NCI-H1930 (cell line): ENCODE data around the gene NF1.
"Not testable (repeated sequence)": the region's sequence is repeated elsewhere in the genome, so short reads cannot be mapped to it uniquely, and the experiment has no call there.

Experiments used
- DNase-seq, 2 experiments: peaks; one replicate each; lab custom pipeline; 2025; lab: John Stamatoyannopoulos, UW

The NF1 gene

GRCh38 chr17:31307640-31308039 lies 212.9 kb downstream of the NF1 start:
- DNase-seq: no peak

- no peak for DNase-seq
These were observed 213.9 kb downstream of the NF1 start for GRCh38 chr17:31308372-31309334.

- no peak for DNase-seq
These were observed 214.8 kb downstream of the NF1 start for GRCh38 chr17:31309556-31309955.

- no peak for DNase-seq
These were observed 215.5 kb downstream of the NF1 start for GRCh38 chr17:31310260-31310659.

GRCh38 chr17:31310886-31311285 lies 216.1 kb downstream of the NF1 start:
- DNase-seq: no peak

- no peak for DNase-seq
These were observed 216.7 kb downstream of the NF1 start for GRCh38 chr17:31311526-31311925.

- DNase-seq: not testable (repeated sequence)
These were observed 217.4 kb downstream of the NF1 start for GRCh38 chr17:31312223-31312622.

GRCh38 chr17:31313982-31314781 lies 219.4 kb downstream of the NF1 start, which contains the start of gene EVI2B:
TSS of gene EVI2B (minus strand) at chr17:31314054. CDS start at chr17:31305609, 8,445 bp downstream.
- no peak for DNase-seq

GRCh38 chr17:31314782-31315100 lies 220.0 kb downstream of the NF1 start:
- DNase-seq: no peak

- peak in 1 of 2 experiments; percentile 25 for DNase-seq
These were observed 223.6 kb downstream of the NF1 start for GRCh38 chr17:31318298-31318801.

GRCh38 chr17:31318851-31319661 lies 224.3 kb downstream of the NF1 start:
- DNase-seq: peak; percentile 6 to 12

- no peak for DNase-seq
These were observed 225.5 kb downstream of the NF1 start for GRCh38 chr17:31320241-31320640.

GRCh38 chr17:31320791-31321190 lies 226.0 kb downstream of the NF1 start:
- DNase-seq: no peak

GRCh38 chr17:31321481-31321880 lies 226.7 kb downstream of the NF1 start, which contains the start of gene EVI2A:
TSS of gene EVI2A (minus strand) at chr17:31321622. CDS start at chr17:31319013, 2,609 bp downstream.
- no peak for DNase-seq

- DNase-seq: no peak
These were observed 227.2 kb downstream of the NF1 start for GRCh38 chr17:31321966-31322365.

- DNase-seq: no peak
These were observed 228.8 kb downstream of the NF1 start for GRCh38 chr17:31323551-31323950.

GRCh38 chr17:31327534-31328159 lies 232.9 kb downstream of the NF1 start:
- no peak for DNase-seq

GRCh38 chr17:31328160-31328535 lies 233.4 kb downstream of the NF1 start:
- DNase-seq: no peak

- no peak for DNase-seq
These were observed 234.4 kb downstream of the NF1 start for GRCh38 chr17:31329221-31329620.

- DNase-seq: no peak
These were observed 245.3 kb downstream of the NF1 start for GRCh38 chr17:31339906-31340661.
